Skin of body (tissue), 2 donors: ENCODE data around the gene IFT88. TPM values are rescaled to one million over a fixed set of nuclear protein-coding genes. Genes with fewer than 3 reads are reported as not detected.

Experiments used
- DNase-seq: peaks from one replicate; lab custom pipeline; 2025; lab: John Stamatoyannopoulos, UW
- total RNA-seq: library from RNA; depleted of rRNA; stranded (reverse); fragments of >200 nt; gene quantifications from one replicate; pipeline ENCODE4 v1.2.3, GENCODE V29; 2014

The IFT88 gene
- total RNA-seq, 1 donor from 2014 or later = 21.1 TPM

DNA sequence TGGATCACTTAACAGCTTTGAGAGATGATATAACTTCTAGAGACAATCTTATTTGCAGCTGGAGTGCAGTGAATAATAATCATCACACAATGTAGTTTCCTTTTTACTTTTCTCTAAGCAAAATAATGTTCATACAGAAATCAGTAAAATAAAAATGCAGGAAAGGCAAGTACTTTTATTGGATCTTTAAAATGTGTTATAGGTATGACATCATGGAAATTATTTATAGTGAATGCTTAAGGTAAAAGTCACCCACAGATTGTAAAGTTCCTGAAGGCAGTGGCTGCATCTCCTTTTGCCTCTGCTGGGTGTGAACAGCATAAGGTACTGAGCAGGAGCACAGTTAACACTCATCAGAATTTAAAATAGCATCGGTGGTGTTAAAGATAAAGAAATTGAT, 119.2 kb downstream of the IFT88 start:
- DNase-seq = no peak

DNA sequence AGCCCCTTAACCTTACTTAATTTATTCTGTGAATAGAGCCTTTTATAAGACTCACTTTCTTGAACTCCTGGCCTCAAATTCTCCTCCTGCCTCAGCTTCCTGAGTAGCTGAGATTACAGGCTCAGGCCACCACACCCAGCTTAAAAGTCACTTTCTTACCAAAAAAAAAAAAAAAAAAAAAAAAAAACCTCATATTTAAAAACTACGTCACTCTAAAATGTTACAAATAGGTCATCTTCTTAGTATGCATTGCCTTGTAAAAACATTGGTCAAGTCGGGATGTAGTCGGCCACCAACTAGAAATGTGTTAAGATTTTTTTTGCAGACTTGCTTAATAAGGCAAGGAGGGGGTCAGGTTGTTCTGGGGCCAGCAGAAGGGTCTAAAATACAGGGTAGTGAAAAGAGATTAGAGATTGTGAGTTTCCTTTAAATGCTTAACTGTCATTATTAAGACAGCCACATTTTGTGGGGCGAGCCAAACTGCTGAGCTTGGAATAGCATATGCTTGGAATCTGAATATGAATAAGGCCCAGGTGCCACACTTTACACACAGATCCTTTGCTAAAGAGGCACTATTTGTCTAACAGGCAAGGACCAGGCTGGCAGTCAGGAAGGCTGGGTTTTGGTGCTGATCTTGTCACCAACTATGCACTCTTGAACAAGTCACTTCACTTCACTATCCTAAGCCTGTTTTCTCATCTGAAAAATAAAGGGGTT, 120.1 kb downstream of the IFT88 start:
- no peak for DNase-seq

DNA sequence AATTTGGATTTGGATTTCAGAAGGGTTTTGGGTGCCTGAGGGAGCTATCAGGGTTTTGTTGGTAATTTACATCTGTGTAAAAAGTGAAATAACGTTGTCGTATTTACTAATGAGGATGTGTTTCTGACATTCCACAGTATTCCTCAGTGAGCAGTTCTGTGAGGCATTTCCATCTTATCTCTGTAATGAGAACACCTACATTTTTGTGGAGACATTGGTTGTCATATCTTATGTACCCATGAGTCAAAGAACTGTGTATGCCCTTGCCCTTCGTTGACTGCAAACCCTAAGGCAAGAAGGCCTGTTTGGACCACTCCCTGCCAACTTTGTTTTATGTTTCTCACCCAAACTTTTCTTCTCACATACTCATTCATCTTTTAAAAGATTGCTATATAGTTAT, 122.3 kb downstream of the IFT88 start:
- no peak for DNase-seq

- DNase-seq = no peak
Observed at GRCh38 chr13:20691616-20692015, 124.7 kb downstream of the IFT88 start.

- DNase-seq = no peak
Observed at GRCh38 chr13:20696073-20696472, 129.1 kb downstream of the IFT88 start.

GRCh38 chr13:20699715-20700114, 132.8 kb downstream of the IFT88 start:
- DNase-seq = no peak

DNA sequence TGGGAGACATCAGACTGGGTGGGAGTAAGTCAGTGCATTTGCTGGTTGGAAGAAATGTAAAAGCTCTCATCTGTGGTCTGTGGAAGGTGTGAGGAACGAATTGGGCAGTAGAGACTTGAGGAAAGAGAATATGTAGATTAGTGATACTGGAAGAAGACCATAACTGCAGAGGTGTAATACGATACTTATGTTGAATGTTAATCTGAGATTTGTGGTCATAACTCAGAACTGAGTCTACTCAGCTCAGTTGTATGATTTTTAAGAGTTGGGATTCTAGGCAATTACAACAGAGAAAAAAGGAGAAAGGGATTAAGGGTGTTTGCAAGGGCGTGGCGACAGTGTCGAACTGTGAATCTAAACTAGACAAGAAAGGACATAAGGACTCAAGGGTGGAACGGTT, 133.3 kb downstream of the IFT88 start:
- DNase-seq = no peak

DNA sequence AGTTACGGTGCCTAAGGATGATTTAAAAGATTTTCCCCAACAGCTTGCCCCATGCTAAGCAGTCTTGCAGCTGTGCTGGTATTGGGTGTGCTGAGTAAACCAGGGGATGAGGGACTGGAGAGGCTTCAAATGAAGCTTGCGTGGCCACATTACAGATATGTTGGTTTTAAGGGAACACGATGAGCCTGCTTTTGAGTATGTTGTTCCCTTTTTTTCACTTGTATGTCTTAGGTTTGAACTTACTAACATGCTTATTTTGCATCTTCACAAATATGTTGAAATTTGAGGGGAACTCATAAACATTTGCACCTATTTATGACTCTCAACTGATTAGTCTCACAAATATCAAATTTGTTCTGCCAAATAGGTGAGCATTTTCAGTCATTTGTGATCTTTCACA, 134.5 kb downstream of the IFT88 start:
- no peak for DNase-seq

DNA sequence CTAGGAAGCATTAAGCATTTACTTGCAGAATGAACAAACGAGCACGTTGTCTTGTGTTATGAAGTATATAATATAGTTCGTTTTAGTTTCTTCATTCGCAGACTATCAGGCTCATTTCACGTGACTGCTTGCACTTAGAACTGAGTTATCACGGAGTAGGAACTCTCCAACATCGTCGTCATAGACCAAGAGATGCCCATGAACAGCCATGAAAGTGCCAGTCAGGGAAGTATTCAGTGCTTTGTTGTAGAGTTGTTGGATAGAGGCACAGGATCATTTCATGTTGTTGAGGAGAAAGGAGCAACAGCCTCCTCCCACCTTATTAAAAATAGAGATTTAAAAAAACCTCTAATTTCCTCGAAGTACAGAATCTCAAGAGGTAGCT, 135.6 kb downstream of the IFT88 start:
- no peak for DNase-seq

DNA sequence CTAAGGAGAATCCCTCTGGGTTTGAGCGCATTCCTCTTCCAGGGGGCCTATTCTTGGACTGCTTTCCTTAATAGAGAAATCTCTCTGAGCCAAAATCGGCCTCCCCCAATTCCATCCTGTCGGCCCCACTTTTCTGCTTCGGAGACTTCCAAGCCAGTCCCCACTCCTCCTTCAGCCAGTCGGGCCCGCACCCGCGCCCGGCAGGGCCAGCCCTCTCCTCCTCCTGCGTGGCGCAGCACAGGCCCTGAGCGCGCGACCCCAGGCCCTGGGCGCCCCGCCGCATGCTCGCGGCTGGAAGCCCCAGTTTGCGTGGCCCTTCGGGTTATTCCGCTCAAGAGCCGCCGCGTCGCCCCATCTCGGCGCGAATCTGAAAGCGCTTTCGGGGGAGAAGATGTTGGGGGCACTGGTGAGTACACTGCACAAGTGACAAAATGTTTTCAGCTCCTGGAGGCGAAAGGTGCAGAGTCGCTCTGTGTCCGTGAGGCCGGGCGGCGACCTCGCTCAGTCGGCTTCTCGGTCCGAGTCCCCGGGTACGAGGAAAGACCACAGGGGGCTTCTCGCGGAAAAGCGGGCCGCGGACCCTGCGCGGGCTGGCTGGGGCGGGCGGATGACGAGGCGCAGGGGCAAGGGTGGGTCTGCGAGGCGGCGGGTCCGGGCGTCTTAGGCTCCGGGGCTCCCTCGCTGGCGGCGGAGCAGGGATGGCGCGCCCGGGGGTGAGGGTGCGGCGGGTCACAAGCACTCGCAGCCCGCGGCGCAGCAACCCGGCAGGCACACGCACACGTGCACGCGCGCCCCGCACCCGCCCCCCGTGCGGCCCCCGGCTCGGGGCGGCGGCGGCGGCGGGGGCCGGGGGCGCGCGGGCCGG, 136.2 kb downstream of the IFT88 start, which contains the start of gene IL17D:
IL17D (plus strand) TSS at position 785 of the 865 bp plus-strand sequence. CDS start 303 bp downstream, outside the sequence.
- DNase-seq = no peak

GRCh38 chr13:20703780-20704458, 137.0 kb downstream of the IFT88 start:
- DNase-seq = peak; percentile 50

DNA sequence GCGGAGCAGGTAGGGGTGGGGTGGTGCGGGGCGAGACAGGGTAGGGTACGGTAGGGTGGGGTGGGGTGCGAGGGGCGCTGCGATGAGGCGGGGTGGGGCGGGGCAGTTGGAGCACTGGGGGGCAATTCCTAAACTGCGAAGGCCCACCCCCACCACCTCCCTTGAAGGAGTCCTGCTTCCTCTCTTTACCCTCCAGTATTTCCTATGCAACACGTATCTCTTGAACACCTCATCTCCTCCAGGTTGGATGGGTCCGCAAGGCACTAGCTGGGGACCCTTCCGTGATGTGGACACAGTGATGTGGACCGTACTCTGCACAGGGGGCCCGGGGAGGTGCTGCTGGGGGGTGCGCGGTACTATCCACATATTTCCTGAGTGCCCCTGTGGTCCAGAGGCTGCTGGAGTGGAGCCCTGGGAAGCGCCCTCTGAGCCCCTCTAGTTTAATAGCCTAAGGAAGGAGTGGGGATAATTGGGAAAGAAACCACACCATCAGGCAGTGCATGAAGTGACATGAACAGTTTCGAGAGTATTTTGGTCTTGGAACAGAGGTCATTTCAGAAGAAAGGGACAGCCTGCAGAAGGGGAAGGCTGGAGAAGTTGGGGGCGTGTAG, 137.6 kb downstream of the IFT88 start:
- no peak for DNase-seq

GRCh38 chr13:20706661-20707060, 139.7 kb downstream of the IFT88 start:
- no peak for DNase-seq

DNA sequence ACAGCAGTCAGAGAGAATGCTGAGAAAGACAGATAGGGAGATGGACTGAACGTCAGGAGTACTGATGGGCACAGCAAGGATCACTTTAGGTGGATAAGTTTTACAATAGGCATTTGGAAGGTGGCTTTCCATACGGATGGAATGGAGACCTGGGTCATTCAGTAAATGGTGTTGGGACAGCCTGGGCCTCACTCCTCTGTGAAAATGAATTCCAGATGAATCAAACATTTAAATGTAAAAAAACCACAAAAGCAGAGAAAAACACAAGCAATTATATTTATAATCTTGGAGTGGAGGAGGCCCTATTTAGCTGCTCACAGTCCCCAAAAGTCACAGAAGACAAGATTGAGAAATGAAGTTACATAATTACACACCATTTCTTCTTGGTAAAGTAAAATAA, 141.3 kb downstream of the IFT88 start:
- no peak for DNase-seq

- DNase-seq = no peak
Observed at GRCh38 chr13:20709369-20709768, 142.4 kb downstream of the IFT88 start.

DNA sequence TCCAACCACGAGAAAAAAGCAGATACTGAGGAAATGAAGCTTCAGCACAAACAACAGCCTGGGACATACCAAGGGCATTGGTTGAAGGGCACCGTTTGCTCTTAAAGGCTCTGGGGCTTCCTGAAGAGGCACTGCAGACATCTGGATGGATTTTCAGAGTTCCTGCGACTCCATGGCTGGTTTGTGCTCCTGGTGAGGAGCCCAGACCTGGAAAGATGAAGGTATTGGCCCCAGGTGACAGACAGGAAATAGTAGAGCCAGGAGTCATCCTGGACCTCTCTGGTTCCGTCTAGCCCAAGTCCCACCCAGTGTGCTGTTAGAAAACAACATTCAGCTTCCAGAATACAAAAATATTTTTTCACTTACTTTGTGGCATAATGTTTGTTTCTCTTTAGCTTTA, 142.8 kb downstream of the IFT88 start:
- no peak for DNase-seq

DNA sequence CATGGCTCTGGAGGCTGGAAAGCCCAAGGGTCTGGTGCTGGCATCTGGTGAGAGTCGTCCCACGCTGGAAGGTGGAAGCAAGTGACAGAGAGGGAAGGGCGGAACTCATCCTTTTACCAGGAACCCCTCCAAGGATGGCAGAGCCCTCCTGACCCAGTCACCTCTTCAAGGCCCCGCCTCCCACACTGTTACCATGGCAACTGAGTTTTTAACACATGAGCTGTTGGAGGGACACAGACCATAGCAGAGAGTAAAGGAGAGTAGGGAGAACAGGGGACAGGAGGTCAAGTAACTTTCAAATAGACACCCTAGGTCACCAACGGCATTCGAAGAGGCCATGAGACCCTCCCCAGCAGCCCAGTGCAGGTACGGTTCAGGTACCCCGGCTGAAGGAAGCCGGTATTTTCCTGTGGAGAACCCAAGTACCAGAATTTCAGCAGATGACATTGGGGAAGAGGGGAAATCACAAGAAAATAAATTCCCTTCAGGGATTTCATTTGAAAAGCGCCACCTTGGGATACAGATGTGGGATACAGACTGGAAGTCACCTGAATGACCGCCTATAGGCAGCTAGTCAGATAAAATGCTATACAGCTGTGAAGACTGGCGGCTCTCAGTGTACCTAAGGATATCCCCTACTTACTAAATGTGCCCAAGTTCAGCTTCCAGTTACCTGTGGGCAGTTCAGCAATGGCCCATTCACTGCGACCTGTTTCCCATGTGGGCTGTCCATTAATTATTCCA, 144.5 kb downstream of the IFT88 start:
- DNase-seq = no peak

DNA sequence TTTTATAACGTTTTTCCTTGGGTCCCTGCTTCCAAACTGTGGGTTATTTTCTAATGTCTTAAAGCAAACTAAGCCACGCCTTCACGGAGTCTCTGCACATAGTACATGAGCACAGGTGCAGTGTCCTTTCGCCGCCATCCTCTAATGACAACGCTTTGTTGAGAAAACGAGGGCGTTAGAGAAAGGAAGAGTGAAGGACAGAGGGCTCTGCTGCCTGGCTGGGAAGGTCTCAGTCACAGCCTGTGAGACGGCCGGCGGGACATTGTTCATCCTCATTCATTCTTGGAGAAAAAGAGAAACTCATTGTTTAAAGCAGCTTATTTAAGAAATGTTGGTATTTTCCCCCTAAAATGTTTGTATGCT, 146.0 kb downstream of the IFT88 start:
- no peak for DNase-seq

DNA sequence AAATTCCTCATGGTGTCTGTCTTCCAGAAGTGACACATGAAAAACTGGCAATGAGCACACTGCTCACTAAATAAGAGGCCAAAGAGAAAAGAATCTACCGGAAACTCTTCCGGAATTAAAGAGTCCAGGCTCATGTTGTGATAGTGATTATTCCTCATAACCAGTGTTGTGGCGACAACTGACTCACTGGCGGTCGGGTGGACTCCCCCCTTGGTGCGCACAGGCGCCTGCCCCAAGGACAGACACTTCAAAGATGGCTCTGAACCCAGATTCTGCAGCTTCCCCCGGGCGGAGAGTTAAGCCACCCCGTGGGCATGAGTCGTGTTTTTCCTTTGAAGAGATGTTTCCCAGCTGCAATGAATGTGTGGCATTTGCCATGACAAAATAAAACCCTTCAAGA, 146.8 kb downstream of the IFT88 start:
- no peak for DNase-seq

DNA sequence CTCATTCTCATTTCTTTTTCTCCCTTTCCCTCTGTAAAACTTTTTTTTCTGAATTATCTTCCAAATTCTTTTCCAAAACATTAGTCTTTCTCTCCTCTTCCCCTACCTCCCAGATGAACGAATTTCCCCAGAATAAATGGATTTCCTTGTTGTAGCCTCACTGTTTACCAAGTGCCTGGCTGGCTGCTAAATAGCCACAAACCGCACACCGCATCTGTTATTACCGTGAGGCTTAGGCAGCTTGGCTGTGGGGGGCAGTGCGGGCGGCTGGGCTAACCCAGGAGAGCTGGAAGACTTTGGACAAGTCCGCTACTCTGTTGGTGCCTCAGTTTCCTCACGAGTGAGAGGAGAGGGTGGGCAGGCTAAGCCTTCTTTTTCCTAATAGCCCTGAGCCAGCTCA, 147.2 kb downstream of the IFT88 start:
- DNase-seq = no peak
